H1 (cell line): ENCODE results near the gene LRPPRC. TPM values are rescaled to one million over a fixed set of nuclear protein-coding genes. Genes with fewer than 3 reads are reported as not detected.

Experiments used
- CTCF ChIA-PET: fragments of 300-600 bp; sonication (Branson Sonifier 250); formaldehyde crosslinking; loops from one replicate; lab custom pipeline; 2021; ENCODE audit not compliant: partially characterized antibody; lab: Charles Lee
- POLR2A ChIA-PET: fragments of 300-600 bp; sonication (Branson Sonifier 250); formaldehyde crosslinking; loops from one replicate; lab custom pipeline; 2021; ENCODE audit warnings: inconsistent platforms; ENCODE audit not compliant: partially characterized antibody; lab: Charles Lee
- DNase-seq, 2 experiments: peaks; one replicate each; pipeline versions ENCODE4 v3.0.0 to v3.0.0-alpha.2; 2010 to 2022; ENCODE audit warnings: low spot score in 2 of 2, low read depth in 1 of 2, mixed read lengths in 1 of 2
- FAIRE-seq: peaks from 2 replicates; lab custom pipeline; 2011; peaks lifted over from hg19 to GRCh38; lab: Jason Lieb, UNC
- H2AFZ ChIP-seq: 2 replicates; pipeline ENCODE4 v1.8.1; 2012; ENCODE audit warnings: low read length, inconsistent platforms
- H2AK5ac ChIP-seq: 2 replicates; pipeline ENCODE4 v1.6.1; 2013; ENCODE audit warnings: low read depth, low read length
- H2BK120ac ChIP-seq: replicated peaks from 2 replicates; pipeline ENCODE3; 2013; ENCODE audit warnings: low read depth, low read length, inconsistent platforms
- H2BK12ac ChIP-seq: 2 replicates; pipeline ENCODE4 v1.6.1; 2013; ENCODE audit warnings: low read depth, low read length
- H2BK15ac ChIP-seq: 2 replicates; pipeline ENCODE4 v1.6.1; 2013; ENCODE audit warnings: low read length
- H2BK20ac ChIP-seq: 2 replicates; pipeline ENCODE4 v1.6.1; 2013; ENCODE audit warnings: low read length
- H2BK5ac ChIP-seq: 2 replicates; pipeline ENCODE4 v1.6.1; 2013; ENCODE audit warnings: low read depth, low read length
- H3K14ac ChIP-seq: 2 replicates; pipeline ENCODE4 v1.6.1; 2013; ENCODE audit warnings: inconsistent platforms; ENCODE audit not compliant: insufficient read length
- H3K18ac ChIP-seq: 2 replicates; pipeline ENCODE4 v1.6.1; 2013; ENCODE audit warnings: low read length; ENCODE audit errors: extremely low read depth
- H3K23ac ChIP-seq: 2 replicates; pipeline ENCODE4 v1.6.1; 2013; ENCODE audit warnings: inconsistent platforms; ENCODE audit not compliant: insufficient read length
- H3K23me2 ChIP-seq: 2 replicates; pipeline ENCODE4 v1.6.1; 2013; ENCODE audit warnings: low read depth, low read length
- H3K27ac ChIP-seq: 2 replicates; pipeline ENCODE4 v1.6.1; 2011; ENCODE audit warnings: low read depth, low read length, inconsistent platforms
- H3K27me3 ChIP-seq, 4 experiments: replicated peaks in 1 of 4; 1 replicate in 1 of 4; 2 replicates in 3 of 4; pipeline versions ENCODE4 v1.6.1 to v1.8.1; 2011 to 2013; ENCODE audit warnings: low read length in 3 of 4, mild to moderate bottlenecking in 3 of 4, inconsistent platforms in 2 of 4, mixed read lengths in 2 of 4, moderate library complexity in 1 of 4; ENCODE audit not compliant: control insufficient read depth in 3 of 4, insufficient read depth in 3 of 4; ENCODE audit errors: extremely low read depth in 1 of 4
- H3K36me3 ChIP-seq, 4 experiments: 2 replicates each; pipeline versions ENCODE4 v1.6.1 to v1.8.1; 2011 to 2013; ENCODE audit warnings: mild to moderate bottlenecking in 4 of 4, low read length in 3 of 4, moderate library complexity in 2 of 4, control low read depth in 1 of 4, inconsistent platforms in 1 of 4; ENCODE audit not compliant: insufficient read depth in 4 of 4, control insufficient read depth in 2 of 4
- H3K4ac ChIP-seq: replicated peaks from 2 replicates; pipeline ENCODE3; 2013; ENCODE audit warnings: low read length, low read depth, mixed read lengths, inconsistent platforms; ENCODE audit not compliant: insufficient read length
- H3K4me1 ChIP-seq, 4 experiments: replicated peaks in 1 of 4; 1 replicate in 1 of 4; 2 replicates in 3 of 4; pipeline versions ENCODE4 v1.6.1 to v1.8.1; 2011 to 2013; ENCODE audit warnings: low read length in 3 of 4, inconsistent platforms in 2 of 4, mixed read lengths in 1 of 4; ENCODE audit not compliant: insufficient read depth in 4 of 4, control insufficient read depth in 3 of 4
- H3K4me2 ChIP-seq, 2 experiments: 2 replicates each; pipeline versions ENCODE4 v1.6.1 to v1.8.1; 2011 to 2013; ENCODE audit warnings: low read depth in 2 of 2, low read length in 2 of 2, control low read depth in 1 of 2, inconsistent platforms in 1 of 2, mild to moderate bottlenecking in 1 of 2; ENCODE audit not compliant: insufficient read depth in 1 of 2
- H3K4me3 ChIP-seq, 4 experiments: fragments of 200-600, 300-600 bp in 1 of 4; sonication (generic), shearing (Covaris generic), sonication (Bioruptor Twin) in 1 of 4; 2 replicates each; pipeline versions ENCODE4 v1.5.1 to v1.8.1; 2011 to 2016; ENCODE audit warnings: low read length in 4 of 4, low read depth in 3 of 4, control low read depth in 2 of 4, inconsistent platforms in 2 of 4, mild to moderate bottlenecking in 2 of 4, mixed read lengths in 1 of 4, moderate library complexity in 1 of 4; ENCODE audit not compliant: insufficient read depth in 2 of 4; ENCODE audit errors: extremely low read depth in 1 of 4
- H3K56ac ChIP-seq: replicated peaks from 2 replicates; pipeline ENCODE3; 2013; ENCODE audit warnings: low read depth, mild to moderate bottlenecking, mixed read lengths, low read length, inconsistent platforms; ENCODE audit not compliant: insufficient read length
- H3K79me1 ChIP-seq: 2 replicates; pipeline ENCODE4 v1.6.1; 2013; ENCODE audit warnings: low read depth, low read length, control low read depth
- H3K79me2 ChIP-seq, 2 experiments: 2 replicates each; pipeline versions ENCODE4 v1.6.1 to v1.8.1; 2012 to 2013; ENCODE audit warnings: low read length in 2 of 2, mild to moderate bottlenecking in 2 of 2, inconsistent platforms in 1 of 2; ENCODE audit not compliant: insufficient read depth in 2 of 2, control insufficient read depth in 1 of 2
- H3K9ac ChIP-seq, 4 experiments: replicated peaks in 1 of 4; 1 replicate in 1 of 4; 2 replicates in 3 of 4; pipeline versions ENCODE4 v1.6.1 to v1.8.1; 2011 to 2013; ENCODE audit warnings: low read depth in 3 of 4, low read length in 3 of 4, control low read depth in 2 of 4, mild to moderate bottlenecking in 2 of 4, moderate library complexity in 2 of 4, inconsistent platforms in 1 of 4; ENCODE audit errors: extremely low read depth in 1 of 4
- H3K9me3 ChIP-seq, 2 experiments: 2 replicates each; pipeline versions ENCODE4 v1.6.1 to v1.8.1; 2012 to 2013; ENCODE audit warnings: mild to moderate bottlenecking in 2 of 2, moderate library complexity in 2 of 2, control low read depth in 1 of 2, inconsistent platforms in 1 of 2, low read depth in 1 of 2, low read length in 1 of 2, mixed read lengths in 1 of 2; ENCODE audit not compliant: insufficient read depth in 2 of 2
- H4K20me1 ChIP-seq, 2 experiments: replicated peaks in 1 of 2; 2 replicates each; pipeline versions ENCODE3 to v1.8.1; 2011 to 2013; ENCODE audit warnings: inconsistent platforms in 2 of 2, low read length in 2 of 2, mild to moderate bottlenecking in 1 of 2; ENCODE audit not compliant: insufficient read depth in 2 of 2, control insufficient read depth in 1 of 2
- H4K5ac ChIP-seq: 2 replicates; pipeline ENCODE4 v1.6.1; 2013; ENCODE audit warnings: low read length, low read depth, mixed read lengths, inconsistent platforms; ENCODE audit not compliant: insufficient read length
- H4K8ac ChIP-seq: 2 replicates; pipeline ENCODE4 v1.8.0; 2013; ENCODE audit warnings: mild to moderate bottlenecking, moderate library complexity, low read length, inconsistent platforms; ENCODE audit not compliant: insufficient read depth; ENCODE audit errors: extremely low read depth
- H4K91ac ChIP-seq: replicated peaks from 2 replicates; pipeline ENCODE3; 2013; ENCODE audit warnings: low read length, mixed read lengths, inconsistent platforms; ENCODE audit not compliant: insufficient read length
- EP300 ChIP-seq, 2 experiments: IDR thresholded peaks; 1 replicate in 1 of 2; 2 replicates in 1 of 2; pipeline ENCODE4 v1.6.1; 2011 to 2012; ENCODE audit warnings: low read depth in 2 of 2, low read length in 2 of 2, mild to moderate bottlenecking in 2 of 2, borderline replicate concordance in 1 of 2, inconsistent platforms in 1 of 2, moderate library complexity in 1 of 2
- FOSL1 ChIP-seq: IDR thresholded peaks from 2 replicates; pipeline ENCODE4 v1.6.1; 2011; ENCODE audit warnings: mild to moderate bottlenecking, low read depth, low read length, moderate library complexity; ENCODE audit not compliant: insufficient read depth
- GTF2F1 ChIP-seq: IDR thresholded peaks from 2 replicates; pipeline ENCODE4 v1.6.1; 2012; ENCODE audit warnings: low read depth, low read length, improper control_type of control experiment, borderline replicate concordance
- HDAC2 ChIP-seq, 2 experiments: fragments of 300-600 bp in 1 of 2; sonication (generic) in 1 of 2; IDR thresholded peaks; 2 replicates each; pipeline ENCODE4 v1.6.1; 2011 to 2012; ENCODE audit warnings: low read depth in 2 of 2, low read length in 2 of 2, mild to moderate bottlenecking in 2 of 2, moderate library complexity in 2 of 2, borderline replicate concordance in 1 of 2, inconsistent platforms in 1 of 2
- KDM4A ChIP-seq: IDR thresholded peaks from one replicate; pipeline ENCODE4 v1.7.1; 2012; ENCODE audit warnings: low read depth, mild to moderate bottlenecking, moderate library complexity, low read length, inconsistent platforms; ENCODE audit not compliant: severe bottlenecking
- NANOG ChIP-seq: IDR thresholded peaks from 2 replicates; pipeline ENCODE4 v1.6.1; 2011; ENCODE audit warnings: low read length, low read depth, mild to moderate bottlenecking, inconsistent platforms; ENCODE audit not compliant: insufficient read depth, poor library complexity, severe bottlenecking
- PHF8 ChIP-seq: fragments of 200-600 bp; sonication (generic); conservative IDR thresholded peaks from 2 replicates; pipeline ENCODE4 v1.7.1; 2012; ENCODE audit warnings: low read depth, mild to moderate bottlenecking, inconsistent platforms, low read length, moderate library complexity
- SIN3A ChIP-seq, 2 experiments: IDR thresholded peaks in 1 of 2; conservative IDR thresholded peaks in 1 of 2; 2 replicates each; pipeline ENCODE4 v1.6.1; 2011 to 2012; ENCODE audit warnings: low read length in 2 of 2, improper control_type of control experiment in 1 of 2, low read depth in 1 of 2, mild to moderate bottlenecking in 1 of 2
- SIX5 ChIP-seq: IDR thresholded peaks from 2 replicates; pipeline ENCODE4 v1.6.1; 2011; ENCODE audit warnings: mild to moderate bottlenecking, low read depth, low read length
- TAF1 ChIP-seq: IDR thresholded peaks from 2 replicates; pipeline ENCODE4 v1.6.1; 2011; ENCODE audit warnings: mild to moderate bottlenecking, low read depth, low read length
- TBP ChIP-seq: IDR thresholded peaks from 2 replicates; pipeline ENCODE4 v1.6.1; 2011; ENCODE audit warnings: low read depth, low read length, improper control_type of control experiment
- USF2 ChIP-seq: IDR thresholded peaks from 2 replicates; pipeline ENCODE4 v1.6.1; 2011; ENCODE audit warnings: low read length, improper control_type of control experiment
- WGBS, 2 experiments: shearing (Covaris generic) in 1 of 2; methylation state at CpG; one replicate each; pipeline versions ENCODE4 v1.1.6 to v1.1.7; 2013 to 2015; ENCODE audit warnings: low lambda C conversion rate in 2 of 2, mixed read lengths in 2 of 2, inconsistent platforms in 1 of 2, low coverage in 1 of 2, missing lambda C conversion rate in 1 of 2; ENCODE audit not compliant: insufficient replicate concordance in 2 of 2, insufficient coverage in 1 of 2, insufficient read length in 1 of 2; ENCODE audit errors: extremely low coverage in 1 of 2, missing lambda C conversion rate in 1 of 2; 5-methylcytosine and 5-hydroxymethylcytosine counted together
- polyA plus RNA-seq, 7 experiments: library from polyadenylated mRNA; depleted of rRNA in 3 of 7; stranded (reverse) in 5 of 7; unstranded in 2 of 7; fragments of >200 nt in 5 of 7; fragments of 200-250 nt in 2 of 7; gene quantifications; 1 replicate in 5 of 7; 2 replicates in 1 of 7; 4 replicates in 1 of 7; pipeline versions ENCODE4 v1.2.1 to v1.2.3, GENCODE V29; 2011 to 2013; ENCODE audit warnings: missing spikeins in 2 of 7, mixed read lengths in 2 of 7
- total RNA-seq: library from RNA; stranded (reverse); fragmentation: NEBNext Ultra II Directional; extraction: Animal tissue kit (Norgen Biotek cat#: 25700); gene quantifications from 2 replicates; pipeline ENCODE4 v1.2.1, GENCODE V29; 2021

LRPPRC gene
- total and polyA plus RNA-seq, 2 of the 8 experiments (the other 6 are each of a cell fraction or from before 2014, with no cell fraction given): 43.4 to 167 TPM

GRCh38 chr2:43998263-43998662 is 2.5 kb upstream of the LRPPRC start:
- Histone ChIP-seq H3K4me2 (no peak overlapping the region), H3K79me1 (no peaks in the 10 kb centered on the region), H4K91ac (no peak overlapping the region), H2BK12ac (no peak overlapping the region), H3K18ac (no peak overlapping the region), H2BK5ac (no peak overlapping the region), H3K27ac (no peak overlapping the region), H2BK15ac (no peak overlapping the region), H3K4ac (no peak overlapping the region), H3K14ac (no peak overlapping the region), H3K4me3 (no peak overlapping the region), H4K5ac (no peak overlapping the region), H3K27me3 (no peaks in the 10 kb centered on the region), H3K9me3 (no peaks in the 10 kb centered on the region), H2AK5ac (no peak overlapping the region), H3K79me2 (peaks cover 25 to 28% of the 10 kb centered on the region in 2 experiments), H2BK120ac (no peak overlapping the region), H3K23ac (no peak overlapping the region), H3K4me1 (peaks cover 3 to 7% (median 5%) of the 10 kb centered on the region in 4 experiments; a peak in 5 of 7 replicates), H2AFZ (no peak overlapping the region), H3K23me2 (peaks cover 2% of the 10 kb centered on the region; the same call in 1 of the 2 replicates), H4K20me1 (peaks cover 5 to 10% of the 10 kb centered on the region in 2 experiments), H3K9ac (no peak overlapping the region), H3K56ac (no peak overlapping the region), H4K8ac (no peak overlapping the region), H2BK20ac (no peak overlapping the region), H3K36me3 (peaks cover 0 to 10% (median 4%) of the 10 kb centered on the region in 4 experiments; a peak in 4 of 8 replicates)
- FAIRE-seq: no peak
- no peak for DNase-seq
- POLR2A ChIA-PET: no interaction called here
- CTCF ChIA-PET: interaction anchor here (1.1 kb wide), 1 partner anchor 11 kb away, joined by 3 read pairs; no protein-coding TSS in a partner anchor
- 96% methylated on average over 4 of the region's 4 CpGs; no CpG with 5 or more reads in 1 of the 2 experiments for WGBS, 2 experiments
- TF ChIP-seq FOSL1: no peak
- no peak for TF ChIP-seq TBP
- no peak for TF ChIP-seq SIX5
- no peak for TF ChIP-seq PHF8
- no peak for TF ChIP-seq KDM4A
- no peak for TF ChIP-seq USF2
- TF ChIP-seq SIN3A (conservative IDR thresholded peaks at IDR 0.05 in 1 of 2, IDR thresholded peaks at IDR 0.05 in 1 of 2; ENCODE audit: low read depth in 1 of 2, low read length in 2 of 2): no peak
- TF ChIP-seq HDAC2 (IDR thresholded peaks at IDR 0.05; ENCODE audit: borderline replicate concordance in 1 of 2, low read depth in 2 of 2, low read length in 2 of 2): no peak
- TF ChIP-seq NANOG: no peak
- no peak for TF ChIP-seq GTF2F1
- TF ChIP-seq TAF1: no peak
- no peak for TF ChIP-seq EP300 (IDR thresholded peaks at IDR 0.05; ENCODE audit: borderline replicate concordance in 1 of 2, low read depth in 2 of 2, low read length in 2 of 2)
